HG03060 (cell line): ENCODE results near the gene MSH2.
"Not testable (repeated sequence)": the region's sequence is repeated elsewhere in the genome, so short reads cannot be mapped to it uniquely, and the experiment has no call there.

Experiments used
- ATAC-seq: cut with Tn5 transposase; IDR thresholded peaks from one replicate; pipeline ENCODE4 v1.9.1; 2021; ENCODE audit warnings: low read depth, moderate number of reproducible peaks; ENCODE audit not compliant: unreplicated experiment

MSH2 gene

GRCh38 chr2:47402805-47403608, at the start of gene MSH2:
Gene MSH2 (plus strand): TSS chr2:47403156. CDS start chr2:47403192, 36 bp downstream.
- ATAC-seq: peak; percentile 84

- no peak for ATAC-seq
Measured at GRCh38 chr2:47354013-47354847, 48.7 kb upstream of the MSH2 start.

DNA sequence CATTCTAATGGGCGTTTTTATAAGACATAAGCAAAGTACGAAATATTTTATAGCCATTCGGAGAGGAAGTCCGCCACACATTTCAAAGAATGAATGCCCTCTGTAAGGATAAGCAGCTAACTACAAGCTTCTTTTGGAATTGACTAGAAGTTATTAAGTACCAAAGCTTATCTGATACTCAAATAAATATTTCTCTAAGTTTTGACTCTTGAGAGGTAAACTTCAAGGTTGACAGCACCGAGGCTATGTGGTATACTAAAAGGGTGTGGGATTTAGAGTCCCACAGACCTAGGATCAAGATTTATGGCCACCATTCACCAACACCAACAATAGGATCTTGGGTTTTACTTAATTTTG, 48.1 kb upstream of the MSH2 start:
- ATAC-seq: no peak

- ATAC-seq: no peak
Measured at GRCh38 chr2:47357483-47357882, 45.5 kb upstream of the MSH2 start.

GRCh38 chr2:47359375-47359868, 43.5 kb upstream of the MSH2 start:
- ATAC-seq: no peak

GRCh38 chr2:47360283-47360682, 42.7 kb upstream of the MSH2 start:
- no peak for ATAC-seq

GRCh38 chr2:47360927-47361326, 42.0 kb upstream of the MSH2 start:
- ATAC-seq: no peak

DNA sequence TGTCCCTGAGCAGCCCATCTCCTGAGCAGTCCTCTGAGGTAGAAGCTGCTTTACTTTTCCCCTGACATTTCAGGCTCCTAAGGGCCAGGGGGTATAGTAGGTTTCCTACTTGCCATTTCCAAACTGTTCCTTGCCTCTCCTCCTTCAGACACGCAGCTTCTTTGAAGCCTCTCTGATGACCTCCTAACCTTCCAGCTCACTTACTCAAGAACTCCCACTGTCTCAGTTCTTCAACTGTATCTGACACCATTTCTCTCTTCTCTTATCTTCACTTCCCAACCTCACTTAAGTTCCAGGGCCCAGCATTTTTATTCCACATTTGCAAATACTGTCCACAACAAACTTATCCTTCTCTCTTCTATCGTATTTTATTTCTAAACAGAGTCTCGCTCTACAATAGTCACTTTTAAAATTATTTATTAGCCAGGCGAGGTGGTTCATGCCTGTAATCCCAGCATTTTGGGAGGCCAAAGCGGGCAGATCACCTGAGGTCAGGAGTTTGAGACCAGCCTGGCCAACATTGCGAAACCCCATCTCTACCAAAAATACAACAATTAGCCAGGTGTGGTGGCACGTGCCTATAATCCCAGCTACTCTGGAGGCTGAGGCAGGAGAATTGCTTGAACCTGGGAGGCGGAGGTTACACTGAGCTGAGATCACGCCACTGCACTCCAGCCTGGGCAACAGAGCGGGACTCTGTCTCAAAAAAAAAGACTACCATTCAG, 41.3 kb upstream of the MSH2 start:
- ATAC-seq: not testable (repeated sequence)

- no peak for ATAC-seq
Measured at GRCh38 chr2:47373747-47374146, 29.2 kb upstream of the MSH2 start.

- ATAC-seq: no peak
Measured at GRCh38 chr2:47375307-47375706, 27.6 kb upstream of the MSH2 start.

DNA sequence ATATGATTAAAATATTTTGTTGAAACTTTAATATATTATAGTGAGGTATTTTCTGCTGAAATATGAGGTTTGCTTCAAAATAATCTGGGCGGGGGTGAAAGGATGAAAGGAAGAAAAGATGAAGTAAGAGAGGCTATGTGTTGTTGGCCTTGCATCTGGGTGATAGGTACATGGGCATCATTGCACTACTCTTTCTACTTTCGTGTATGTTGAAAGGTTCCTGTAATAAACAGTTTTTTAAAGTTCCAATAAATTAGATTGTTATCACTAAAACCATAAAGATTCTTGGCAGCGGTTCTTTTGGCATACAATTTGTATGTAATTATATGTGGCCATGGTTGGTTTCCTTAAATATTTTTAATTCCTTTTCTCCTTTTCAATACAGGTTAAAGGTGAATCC, 23.6 kb upstream of the MSH2 start:
- no peak for ATAC-seq

DNA sequence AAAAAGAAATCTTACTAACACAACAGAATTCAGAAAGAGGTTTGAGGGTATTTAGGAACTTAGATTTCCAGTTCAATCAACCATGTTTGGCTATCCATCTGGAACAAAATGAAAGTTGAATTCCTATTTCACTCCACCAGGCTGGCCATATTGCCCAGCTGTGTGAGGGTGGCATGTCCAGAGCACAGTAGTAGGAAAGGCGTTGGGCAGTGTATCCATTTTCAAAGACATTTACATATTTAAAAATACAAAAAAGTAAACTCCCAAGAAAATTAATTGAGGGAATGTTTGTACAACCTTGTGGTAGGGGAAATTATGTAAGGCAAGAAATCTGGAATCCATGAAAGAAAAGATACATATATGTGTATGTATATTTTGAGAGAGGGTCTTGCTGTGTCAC, 21.5 kb upstream of the MSH2 start:
- ATAC-seq: no peak

DNA sequence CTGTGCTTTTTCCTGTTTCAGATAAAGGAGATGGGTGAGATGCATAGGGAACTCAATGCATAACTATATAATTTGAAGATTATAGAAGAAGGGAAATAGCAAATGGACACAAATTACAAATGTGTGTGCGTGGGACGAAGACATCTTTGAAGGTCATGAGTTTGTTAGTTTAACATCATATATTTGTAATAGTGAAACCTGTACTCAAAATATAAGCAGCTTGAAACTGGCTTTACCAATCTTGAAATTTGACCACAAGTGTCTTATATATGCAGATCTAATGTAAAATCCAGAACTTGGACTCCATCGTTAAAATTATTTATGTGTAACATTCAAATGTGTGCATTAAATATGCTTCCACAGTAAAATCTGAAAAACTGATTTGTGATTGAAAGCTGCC, 16.4 kb upstream of the MSH2 start:
- no peak for ATAC-seq

- ATAC-seq: no peak
Measured at GRCh38 chr2:47388888-47389287, 14.1 kb upstream of the MSH2 start.

DNA sequence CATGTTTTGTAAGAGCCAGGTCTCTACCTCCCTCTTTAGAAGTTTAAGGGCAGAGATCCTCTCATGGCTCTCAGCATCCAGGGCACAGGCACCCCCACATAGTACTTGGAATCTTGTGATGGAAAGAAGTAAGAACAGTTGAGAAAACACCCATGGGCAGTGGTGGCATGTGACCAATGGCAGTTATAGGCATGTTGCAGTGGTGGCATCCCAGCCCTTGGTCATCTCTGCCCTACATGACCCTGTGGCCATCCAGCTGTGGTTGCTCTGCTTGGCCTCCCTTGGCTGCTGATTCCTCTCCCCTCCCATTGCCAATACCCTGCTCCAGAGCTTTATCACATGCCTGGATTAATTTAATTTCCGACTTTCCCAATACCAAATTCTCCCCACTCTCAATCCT, 13.3 kb upstream of the MSH2 start:
- ATAC-seq: no peak

DNA sequence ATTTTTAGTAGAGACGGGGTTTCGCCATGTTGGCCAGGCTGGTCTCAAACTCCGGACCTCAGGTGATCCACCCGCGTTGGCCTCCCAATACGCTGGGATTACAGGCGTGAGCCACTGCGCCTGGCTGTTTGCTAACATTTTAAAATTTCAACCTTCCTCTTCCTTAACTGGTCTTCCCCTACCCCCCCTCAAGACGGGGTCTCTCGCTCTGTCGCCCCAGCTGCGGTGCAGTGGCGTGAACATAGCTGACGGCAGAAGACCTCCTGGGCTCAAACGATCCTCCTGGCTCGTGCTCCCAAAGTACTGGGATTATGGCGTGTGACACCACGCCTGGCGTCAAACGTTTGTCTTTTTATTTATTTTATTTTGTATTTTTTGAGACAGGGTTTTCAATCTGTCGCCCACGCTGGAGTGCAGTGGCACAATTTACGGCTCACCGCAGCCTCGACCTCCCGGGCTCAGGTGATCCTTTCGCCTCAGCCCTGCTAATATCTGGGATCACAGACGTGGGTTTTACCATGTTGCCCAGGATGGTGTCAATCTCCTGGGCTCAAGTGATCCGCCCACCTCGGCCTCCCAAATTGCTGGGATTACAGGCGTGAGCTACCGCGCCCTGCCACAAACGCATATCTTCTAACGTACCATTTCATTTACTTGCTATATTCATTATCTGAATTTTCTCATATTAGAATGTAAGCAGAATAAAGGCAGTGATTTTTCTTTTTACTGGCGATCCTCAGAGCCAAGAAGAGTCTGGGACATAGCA, 984 bp upstream of the MSH2 start:
- no peak for ATAC-seq

DNA sequence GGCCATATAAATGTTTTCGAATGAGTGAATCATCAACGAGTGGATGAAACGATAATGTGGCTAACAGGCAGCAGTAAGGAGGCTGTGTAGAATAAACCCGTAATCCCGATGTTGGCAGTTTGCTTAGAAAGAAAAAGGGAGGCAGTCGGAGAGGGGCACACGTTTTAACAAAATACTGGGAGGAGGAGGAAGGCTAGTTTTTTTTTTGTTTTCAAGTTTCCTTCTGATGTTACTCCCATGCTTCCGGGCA, 476 bp upstream of the MSH2 start:
- no peak for ATAC-seq

GRCh38 chr2:47403609-47404193, 745 bp downstream of the MSH2 start:
- no peak for ATAC-seq

DNA sequence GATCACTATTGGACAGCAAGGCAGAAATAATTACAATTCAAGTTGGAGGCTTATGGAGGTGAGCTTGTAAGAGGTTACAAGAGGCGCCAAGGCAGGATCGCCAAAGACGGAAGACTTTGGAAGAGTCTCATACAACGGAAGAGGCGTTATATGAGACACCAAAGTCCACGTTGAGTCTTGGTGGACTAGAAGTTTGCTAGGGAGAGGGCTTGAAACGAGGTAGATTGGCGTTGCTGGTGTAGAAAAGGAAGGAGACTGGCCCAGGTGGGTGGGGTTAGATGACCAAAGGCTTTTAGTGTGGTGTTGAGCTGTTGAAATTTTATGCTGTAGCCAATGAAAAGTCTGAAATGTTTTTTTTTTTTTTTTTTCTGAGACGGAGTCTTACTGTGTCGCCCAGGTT, 1.4 kb downstream of the MSH2 start:
- ATAC-seq: no peak

- no peak for ATAC-seq
Measured at GRCh38 chr2:47405757-47406156, 2.8 kb downstream of the MSH2 start.
